Measurements from ENCODE around the gene BMP6.

DNA sequence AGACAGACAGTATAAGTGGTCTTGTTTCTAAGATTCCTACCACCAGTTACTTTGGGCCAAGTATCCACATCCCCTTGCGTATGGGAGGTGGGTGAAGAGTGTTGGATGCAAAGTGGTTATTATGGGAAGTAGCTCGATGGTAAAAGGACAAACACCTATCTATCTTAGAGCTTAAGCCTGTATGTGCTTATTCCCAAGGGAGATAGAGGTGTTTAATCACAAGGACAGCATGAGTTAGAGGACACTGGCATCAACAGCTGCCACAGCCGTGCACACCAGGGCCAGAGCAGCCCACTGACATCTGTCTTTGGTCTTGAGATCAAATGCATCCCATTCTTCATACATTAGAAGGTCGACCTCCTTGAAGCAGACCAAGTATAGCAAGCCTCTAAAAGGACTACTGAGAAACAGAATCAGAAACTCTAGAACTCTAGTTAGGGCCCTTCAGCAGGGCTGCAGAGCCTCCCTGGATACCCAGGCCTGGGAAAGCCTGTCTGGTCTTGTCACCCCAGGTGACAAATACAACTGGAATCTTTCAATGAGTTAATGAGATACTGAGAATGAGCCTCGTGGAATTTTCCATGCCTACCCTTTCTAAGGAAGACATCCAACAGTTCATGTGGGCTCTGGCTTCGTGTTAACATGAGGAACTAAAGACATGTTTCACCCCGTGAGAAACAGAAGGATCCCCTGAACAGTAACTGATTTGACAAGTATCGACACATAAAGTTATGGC is 156.0 kb downstream of the BMP6 start:
- TF ChIP-seq, protein P1, sequence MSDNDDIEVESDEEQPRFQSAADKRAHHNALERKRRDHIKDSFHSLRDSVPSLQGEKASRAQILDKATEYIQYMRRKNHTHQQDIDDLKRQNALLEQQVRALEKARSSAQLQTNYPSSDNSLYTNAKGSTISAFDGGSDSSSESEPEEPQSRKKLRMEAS (IDR thresholded peaks at IDR 0.05), result no peak
- TF ChIP-seq SP1 (IDR thresholded peaks at IDR 0.05; ENCODE audit: low read depth) (no peak), CEBPB (IDR thresholded peaks at IDR 0.05; ENCODE audit: low read depth) (no peak), POLR2AphosphoS5 (IDR thresholded peaks at IDR 0.05; ENCODE audit: low read depth, low read length) (no peak), EZH2phosphoT487 (IDR thresholded peaks at IDR 0.05; ENCODE audit: borderline replicate concordance) (no peak), ZNF274 (IDR thresholded peaks at IDR 0.05; ENCODE audit: low read depth, low read length) (no peak)
- TF ChIP-seq, protein P2, sequence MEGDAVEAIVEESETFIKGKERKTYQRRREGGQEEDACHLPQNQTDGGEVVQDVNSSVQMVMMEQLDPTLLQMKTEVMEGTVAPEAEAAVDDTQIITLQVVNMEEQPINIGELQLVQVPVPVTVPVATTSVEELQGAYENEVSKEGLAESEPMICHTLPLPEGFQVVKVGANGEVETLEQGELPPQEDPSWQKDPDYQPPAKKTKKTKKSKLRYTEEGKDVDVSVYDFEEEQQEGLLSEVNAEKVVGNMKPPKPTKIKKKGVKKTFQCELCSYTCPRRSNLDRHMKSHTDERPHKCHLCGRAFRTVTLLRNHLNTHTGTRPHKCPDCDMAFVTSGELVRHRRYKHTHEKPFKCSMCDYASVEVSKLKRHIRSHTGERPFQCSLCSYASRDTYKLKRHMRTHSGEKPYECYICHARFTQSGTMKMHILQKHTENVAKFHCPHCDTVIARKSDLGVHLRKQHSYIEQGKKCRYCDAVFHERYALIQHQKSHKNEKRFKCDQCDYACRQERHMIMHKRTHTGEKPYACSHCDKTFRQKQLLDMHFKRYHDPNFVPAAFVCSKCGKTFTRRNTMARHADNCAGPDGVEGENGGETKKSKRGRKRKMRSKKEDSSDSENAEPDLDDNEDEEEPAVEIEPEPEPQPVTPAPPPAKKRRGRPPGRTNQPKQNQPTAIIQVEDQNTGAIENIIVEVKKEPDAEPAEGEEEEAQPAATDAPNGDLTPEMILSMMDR (IDR thresholded peaks at IDR 0.05 in 2 of 3, conservative IDR thresholded peaks at IDR 0.05 in 1 of 3; ENCODE audit: borderline replicate concordance in 1 of 3, insufficient read depth in 1 of 3, low read depth in 2 of 3, low read length in 2 of 3), result no peak

All from HCT116 (cell line).